ENCODE measurements around the gene ROR1.
"Not testable (repeated sequence)": the region's sequence is repeated elsewhere in the genome, so short reads cannot be mapped to it uniquely, and the experiment has no call there.

Gene ROR1

DNA sequence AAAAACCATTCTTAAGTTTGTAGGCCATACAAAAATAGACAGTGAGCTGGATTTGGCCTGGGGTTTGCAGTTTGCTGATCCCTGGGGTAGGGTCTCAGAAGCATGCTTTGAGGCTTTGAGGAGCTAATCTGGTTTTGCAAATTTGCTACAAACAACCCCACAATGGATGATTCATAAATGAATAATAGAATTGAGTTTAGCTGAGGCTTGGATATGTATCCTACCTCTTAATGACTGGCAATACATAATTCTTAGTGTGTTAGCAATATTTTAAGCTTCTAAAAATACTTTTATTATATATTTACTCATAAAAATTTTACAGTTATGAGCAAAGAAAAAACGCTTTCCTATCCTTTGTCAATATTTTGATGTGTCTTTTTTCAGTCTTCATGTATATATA lies 50.6 kb downstream of the ROR1 start:
- no peak for DNase-seq (ENCODE audit: low read depth in 2 of 2)

DNA sequence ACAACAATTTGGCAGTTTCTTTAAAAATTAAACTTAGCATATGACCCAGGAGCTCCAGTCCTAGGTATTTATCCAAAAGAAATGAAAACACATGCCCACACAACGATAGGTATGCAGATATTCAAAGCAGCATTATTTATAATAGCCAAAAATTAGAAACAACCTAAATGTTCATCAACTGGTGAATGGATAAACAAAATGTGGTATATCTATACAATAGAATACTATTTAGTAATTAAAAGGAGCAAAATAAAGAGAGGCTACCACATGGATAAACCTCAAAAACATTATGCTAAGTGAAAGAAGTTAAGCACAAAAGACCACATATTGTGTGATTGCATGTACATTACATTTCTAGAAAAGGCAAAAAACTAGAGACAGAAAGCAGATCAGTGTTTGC lies 51.3 kb downstream of the ROR1 start:
- DNase-seq (ENCODE audit: low read depth in 2 of 2), result no peak

DNA sequence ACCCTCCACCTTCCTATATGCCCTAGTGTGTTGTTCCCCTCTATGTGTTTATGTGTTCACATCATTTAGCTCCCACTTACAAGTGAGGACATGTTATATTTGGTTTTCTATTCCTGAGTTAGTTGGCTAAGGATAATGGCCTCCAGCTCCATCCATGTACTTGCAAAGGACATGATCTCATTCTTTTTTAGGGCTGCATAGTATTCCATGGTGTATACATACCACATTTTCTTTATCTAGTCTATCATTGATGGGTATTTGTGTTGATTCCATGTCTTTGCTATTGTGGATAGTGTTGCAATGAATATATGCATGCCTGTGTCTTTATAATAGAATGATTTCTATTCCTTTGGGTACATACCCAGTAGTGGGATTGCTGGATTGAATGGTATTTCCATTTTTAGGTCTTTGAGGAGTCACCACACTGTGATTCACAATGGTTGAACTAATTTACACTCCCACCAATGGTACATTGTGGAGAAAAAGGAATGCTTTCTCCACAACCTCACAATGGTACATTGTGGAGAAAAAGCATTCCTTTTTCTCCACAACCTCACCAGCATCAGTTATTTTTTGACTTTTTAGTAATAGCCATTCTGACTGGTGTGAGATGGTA lies 52.5 kb downstream of the ROR1 start:
- DNase-seq (ENCODE audit: low read depth in 2 of 2), result not testable (repeated sequence)

DNA sequence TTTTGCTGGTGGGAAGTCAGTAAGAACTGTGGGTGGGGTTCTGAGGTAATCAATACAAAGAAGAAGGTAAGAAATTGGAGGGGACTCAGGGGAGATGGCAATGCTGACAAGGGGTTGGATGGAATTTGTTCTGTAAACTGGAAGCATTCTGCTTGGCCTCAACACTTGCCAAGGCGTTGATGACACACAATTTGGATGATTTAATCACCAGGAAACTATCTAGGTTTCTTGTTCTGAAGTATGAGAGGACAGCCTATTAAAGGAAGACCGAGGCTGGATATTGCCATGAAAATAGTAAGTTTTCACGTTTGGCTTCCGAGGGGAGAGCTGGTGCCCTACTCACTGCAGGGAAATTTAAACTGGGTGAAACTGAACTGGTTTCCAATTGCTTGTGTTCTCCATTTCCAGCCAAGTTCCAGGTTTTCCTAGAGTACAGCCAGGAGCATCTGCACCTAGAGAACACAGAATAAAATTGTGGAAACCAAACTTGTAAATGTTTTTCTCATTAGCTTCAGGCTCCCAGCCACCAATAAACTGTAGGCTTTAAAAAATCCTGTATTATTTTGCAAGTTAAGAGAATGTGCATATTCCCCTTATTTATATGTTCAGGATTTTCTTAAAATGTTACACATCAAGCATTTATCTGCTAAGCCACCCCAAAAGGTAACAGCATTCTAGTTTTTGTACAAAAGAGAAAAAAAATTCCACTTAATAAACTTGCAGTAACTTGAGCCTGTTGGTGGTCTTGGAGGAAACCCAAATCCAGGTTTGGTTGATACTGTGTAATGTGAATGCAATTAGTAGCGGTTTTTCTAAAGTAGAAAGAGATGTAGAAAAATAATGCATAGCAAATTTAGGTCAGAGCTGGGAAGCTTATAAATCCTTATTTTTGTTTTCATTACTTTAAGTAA lies 53.8 kb downstream of the ROR1 start:
- DNase-seq (ENCODE audit: low read depth in 2 of 2), result no peak

DNA sequence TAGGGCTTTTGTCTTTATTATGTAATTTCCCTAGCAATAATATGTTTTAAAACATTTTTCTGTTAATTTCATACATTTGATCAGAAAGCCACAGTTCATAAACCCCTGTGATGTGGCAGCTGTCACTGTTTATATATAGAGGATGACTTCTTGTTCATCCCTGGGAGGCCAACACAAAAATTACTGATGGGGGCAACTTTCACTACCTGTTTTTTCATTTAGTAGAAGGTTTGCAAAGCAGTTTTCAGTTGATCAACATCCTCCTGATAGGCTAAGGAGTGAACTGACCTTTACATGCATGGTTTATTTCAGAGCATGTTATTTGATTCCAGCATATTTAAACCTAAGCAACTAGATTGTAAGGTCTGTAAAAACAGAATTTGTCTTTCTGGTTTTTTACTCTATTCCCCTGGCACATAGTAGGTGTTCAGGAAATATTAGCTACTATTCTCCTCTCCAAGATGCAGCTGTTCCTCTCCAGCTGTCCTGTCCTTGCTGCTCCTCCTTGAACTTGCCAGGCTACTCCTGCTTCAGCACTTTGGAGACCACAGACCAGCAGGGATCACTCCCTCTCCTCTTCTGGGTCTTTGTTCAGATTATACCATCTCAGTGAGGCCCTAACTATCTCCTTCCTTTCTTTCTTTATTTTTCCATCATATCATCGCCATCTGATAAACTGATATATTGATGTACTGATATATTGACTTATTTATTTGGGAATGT lies 54.7 kb downstream of the ROR1 start:
- no peak for DNase-seq (ENCODE audit: low read depth in 2 of 2)

DNA sequence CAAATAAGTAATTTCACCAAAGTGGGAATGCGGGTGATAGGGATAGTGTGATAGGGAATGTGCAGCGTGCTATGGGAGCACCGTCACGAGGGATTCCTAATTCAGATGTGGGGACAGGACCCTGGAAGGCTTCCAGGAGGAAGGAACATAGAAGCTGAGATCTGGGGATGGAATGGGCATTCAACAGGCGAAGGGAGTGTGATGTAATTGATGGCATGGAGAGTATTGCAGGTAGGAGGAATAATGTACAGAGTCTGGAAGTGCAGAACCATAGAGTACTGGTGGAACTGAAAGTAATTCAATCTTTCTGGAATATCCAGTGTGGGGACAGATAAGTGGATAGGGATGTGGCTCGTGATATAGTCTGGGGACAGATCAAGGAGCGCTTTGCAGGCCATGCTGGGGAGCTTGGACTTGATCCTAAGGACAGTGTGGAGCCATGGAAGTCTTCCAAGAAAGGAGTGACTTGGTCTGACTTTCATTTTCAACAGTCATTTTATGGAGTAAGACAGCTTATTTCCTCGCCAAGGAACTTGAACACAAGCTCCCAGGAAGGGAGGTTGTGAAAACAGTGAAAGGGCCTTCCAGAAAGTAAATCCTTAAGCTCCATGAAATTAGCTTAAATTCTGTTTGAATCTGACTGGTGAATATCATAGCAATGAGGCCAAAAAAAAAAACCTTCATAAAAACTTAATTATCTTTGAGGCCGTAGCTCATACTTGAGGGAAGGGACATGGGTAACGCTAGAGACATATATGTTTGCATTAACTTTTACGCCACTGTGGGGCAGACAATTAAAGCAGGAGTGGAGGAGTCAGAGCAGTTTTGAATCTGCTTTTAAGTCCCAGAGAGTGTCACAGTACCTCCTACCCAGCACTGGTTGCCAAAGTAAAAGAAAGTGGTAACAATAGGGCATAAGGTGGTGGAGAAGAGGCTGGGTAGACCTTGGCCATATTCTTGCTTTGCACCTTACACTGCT lies 55.8 kb downstream of the ROR1 start:
- no peak for DNase-seq (ENCODE audit: low read depth in 2 of 2)

DNA sequence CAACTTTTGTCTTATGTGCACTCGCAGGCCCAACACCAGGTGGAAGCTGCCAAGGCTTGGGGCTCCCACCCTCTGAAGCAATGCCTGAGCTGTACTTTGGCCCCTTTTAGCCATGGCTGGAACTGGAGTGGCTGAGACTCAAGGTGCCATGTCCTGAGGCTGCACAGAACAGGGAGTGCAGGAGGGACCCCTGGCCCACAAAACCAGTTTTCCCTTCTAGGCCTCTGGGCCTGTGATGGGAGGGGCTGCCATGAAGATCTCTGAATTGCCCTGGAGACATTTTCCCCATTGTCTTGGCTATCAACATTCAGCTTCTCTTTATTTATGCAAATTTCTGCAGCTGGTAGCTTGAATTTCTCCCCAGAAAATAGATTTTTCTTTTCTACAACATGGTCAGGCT lies 57.6 kb downstream of the ROR1 start:
- DNase-seq (ENCODE audit: low read depth in 2 of 2), result no peak

DNA sequence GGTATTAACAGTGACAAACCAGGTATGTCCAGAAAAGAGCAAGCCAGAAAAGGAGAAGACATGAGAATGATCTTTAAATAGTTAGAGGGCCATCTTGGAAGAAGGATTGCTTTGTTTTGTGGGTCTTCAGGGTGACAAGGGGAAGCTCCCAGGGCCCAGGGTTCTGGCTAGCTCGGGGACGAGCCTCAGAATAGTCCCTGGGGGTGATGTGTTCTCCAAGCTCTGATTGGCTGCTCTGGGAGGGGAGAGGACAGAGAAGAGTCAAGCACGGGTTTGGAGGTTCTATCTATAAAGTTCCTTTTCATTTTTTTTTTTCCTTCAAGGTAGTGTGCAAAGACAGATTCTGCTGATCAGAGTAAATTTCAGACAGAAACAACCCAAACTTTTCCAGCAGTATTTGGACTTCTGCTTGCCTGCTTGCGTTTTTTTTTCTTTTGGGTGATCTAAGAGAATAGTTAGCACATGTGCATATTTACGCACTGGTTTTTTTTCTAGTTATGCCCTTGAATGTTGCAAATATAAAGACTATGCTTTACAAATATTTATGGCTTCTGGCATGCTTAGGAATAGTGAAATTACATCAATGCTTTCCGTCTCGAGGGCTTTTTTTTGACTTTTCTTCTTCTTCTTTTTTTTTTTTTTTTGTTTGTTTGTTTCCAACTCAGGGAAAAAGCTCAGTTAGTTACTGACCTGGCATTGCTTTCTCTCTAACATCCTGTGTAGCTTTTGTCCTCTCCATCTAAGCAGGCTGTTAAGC lies 59.7 kb downstream of the ROR1 start:
- no peak for DNase-seq (ENCODE audit: low read depth in 2 of 2)

DNA sequence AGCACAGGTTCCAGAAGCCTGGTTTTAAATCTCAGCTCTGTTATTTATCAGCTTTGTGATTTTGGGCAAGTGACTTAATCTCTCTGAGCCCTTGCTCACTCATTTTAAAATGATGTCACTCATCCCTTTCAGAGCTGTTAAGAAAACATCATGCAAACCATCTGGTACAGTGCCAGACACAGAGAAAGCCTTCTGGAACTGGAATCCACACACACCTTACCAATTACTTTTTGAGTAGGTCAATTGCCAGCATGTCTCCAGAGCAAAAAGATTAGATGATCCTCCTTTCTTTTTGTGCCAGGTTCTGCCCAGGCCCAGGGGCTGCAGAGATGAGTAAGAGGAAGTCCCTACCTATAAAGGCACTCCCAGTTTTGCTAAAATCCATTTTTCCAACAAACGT lies 61.3 kb downstream of the ROR1 start:
- no peak for DNase-seq (ENCODE audit: low read depth in 2 of 2)

DNA sequence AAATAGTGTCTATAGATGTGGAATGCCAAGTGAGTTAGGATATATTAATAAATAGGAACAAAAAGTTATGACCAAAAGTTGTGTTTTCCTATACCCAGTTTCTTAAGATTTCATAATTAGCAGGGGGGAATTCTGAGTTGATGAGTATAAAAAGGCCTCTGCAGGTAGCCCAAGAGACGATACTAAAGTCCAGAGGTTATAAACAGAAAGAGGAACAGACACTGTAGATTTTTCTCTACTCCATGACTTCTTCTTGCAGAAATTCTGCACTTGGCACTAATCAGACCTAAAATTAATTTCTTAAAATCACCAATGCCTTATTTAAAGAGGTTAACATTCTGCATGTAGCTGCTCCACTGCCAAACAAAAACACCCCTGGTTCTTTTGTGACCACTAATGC lies 62.6 kb downstream of the ROR1 start:
- DNase-seq (ENCODE audit: low read depth in 2 of 2), result no peak

DNA sequence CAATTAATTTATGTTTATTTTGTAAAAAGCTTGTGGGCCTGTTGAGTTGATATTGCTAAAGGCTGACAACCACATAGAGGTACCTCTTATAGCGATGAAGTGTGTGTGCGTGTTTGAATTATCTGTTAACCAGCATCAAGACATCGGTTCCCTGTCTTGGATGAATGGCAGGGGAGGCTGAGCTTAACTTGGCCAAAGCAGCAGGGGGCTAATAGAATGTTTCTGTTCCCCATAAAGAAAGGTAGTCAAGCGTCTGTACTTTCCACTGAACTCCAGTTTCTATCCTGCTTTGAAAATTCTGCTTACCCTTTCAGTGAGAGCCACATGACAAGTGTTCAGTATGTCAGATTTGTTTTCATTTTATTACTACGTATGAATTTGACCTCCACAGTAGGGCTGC lies 63.0 kb downstream of the ROR1 start:
- no peak for DNase-seq (ENCODE audit: low read depth in 2 of 2)

DNA sequence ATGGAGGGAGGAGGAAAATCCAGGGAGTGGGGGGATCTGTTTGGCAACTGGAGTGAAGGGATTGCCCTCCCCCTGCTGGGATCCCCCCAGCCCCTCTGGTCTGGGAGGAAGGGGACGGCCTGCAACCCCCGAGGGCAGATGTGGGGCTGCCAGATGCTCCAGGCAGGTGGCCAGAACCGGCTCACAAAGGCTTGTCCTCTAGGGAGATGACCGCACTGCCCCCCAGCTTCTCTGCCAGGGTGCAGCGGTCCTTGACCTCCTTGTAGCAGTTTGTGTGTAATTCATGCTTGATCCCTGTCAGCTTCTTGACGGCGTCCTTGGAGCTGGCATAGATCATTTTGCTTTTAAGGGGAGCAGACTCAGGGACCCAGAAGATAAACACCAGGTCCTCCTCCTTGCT lies 69.2 kb downstream of the ROR1 start:
- no peak for DNase-seq (ENCODE audit: low read depth in 2 of 2)

DNA sequence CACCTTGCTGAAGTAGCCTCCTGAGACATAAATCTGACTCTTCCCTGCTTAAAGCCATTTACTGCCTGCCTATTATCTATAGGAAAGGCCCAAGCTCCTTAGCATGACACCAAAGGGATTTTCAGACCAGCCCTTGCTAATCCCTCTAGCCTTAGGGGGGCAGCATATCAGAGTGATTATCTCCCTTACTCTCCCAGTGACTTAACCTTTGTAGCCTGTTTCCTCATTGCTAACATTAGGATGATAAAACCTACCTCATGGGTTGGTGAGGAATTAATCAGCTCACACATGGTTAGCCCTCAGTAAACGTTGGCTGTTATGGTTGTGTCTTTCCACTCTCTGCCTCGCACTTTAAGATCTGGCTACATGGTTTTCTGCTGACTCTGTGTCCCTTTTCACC lies 70.1 kb downstream of the ROR1 start:
- DNase-seq (ENCODE audit: low read depth in 2 of 2), result no peak

DNA sequence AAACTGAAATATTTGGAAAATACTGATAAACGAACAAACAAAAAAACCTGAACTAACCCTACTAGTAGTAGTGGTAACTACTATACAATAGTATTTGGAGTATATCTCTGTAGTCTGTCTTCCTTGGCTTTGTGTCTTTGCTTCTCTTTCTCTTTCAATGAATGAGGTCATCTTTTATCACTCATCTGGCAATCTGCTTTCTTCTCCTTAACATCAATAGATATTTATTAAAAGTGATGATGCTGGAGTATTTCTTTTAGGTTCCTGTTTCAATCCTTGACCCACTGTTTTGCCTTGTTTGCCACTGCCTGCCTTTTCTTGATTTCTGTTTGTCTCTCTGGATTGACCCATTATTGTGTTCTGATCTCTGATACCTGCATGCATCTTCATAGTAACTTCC lies 71.5 kb downstream of the ROR1 start:
- no peak for DNase-seq (ENCODE audit: low read depth in 2 of 2)

DNA sequence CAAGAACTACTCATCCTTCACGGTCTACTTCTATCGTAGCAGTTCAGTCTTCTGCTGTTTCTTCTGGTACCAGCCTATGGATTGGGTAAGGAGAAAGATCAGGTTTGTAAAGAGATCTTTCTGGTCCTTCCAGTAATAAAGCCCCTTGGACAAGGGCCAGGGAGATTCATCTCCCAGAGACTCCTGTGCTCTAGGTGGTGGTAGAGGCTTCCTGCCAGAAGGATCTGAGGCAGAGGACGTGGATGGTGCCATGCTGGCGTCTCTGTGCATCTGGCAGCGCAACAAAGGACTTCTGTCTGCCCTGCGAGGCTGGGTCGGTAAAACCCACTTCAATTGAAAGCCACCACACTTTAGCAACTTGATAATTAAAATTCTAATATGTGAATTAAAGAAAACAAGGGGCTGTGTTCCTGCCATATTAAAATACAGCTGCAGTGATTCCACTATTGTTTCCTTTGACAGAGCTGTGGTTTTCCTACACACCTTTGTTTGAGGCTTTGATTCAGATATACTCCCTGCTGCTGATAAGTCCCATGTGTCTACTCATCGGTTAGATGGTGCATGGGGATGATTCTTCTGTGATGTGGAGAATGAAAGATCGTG lies 73.6 kb downstream of the ROR1 start:
- DNase-seq (ENCODE audit: low read depth in 2 of 2), result no peak

DNA sequence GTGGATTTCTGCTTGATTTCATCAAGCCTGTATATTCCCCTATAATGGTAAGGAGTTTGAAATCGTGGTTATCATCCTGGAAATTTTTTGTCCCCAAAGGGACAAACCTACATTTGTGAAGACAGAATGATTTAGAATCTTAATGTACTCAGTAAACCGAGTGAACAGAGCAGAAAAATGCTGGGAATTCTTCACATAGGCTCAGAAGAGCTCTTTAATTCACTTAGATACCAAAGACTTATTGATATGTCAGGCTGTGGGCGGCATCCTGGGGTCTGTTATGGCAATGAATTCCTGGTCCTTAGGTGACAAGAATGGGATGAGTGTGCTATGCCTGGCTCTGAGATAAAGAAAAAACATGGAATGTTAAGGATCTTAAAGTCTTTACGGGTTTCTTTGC lies 74.9 kb downstream of the ROR1 start:
- no peak for DNase-seq (ENCODE audit: low read depth in 2 of 2)

DNA sequence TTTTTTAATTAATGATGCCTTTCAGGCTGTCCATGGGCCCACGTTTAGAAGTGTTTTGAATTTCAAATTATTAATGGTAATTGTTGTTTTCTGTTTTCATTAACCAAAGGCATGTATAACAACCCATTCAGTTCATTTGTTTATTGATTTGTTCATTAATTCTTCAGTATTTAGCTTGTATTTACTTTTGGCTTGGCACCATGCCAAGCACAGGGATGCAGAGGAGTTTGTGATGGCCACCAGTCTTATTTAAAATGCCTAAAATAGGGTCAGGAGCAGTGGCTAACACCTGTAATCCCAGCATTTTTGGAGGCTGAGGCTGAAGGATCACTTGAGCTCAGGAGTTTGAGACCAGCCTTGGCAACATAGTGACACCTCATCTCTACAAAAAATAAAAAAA lies 75.3 kb downstream of the ROR1 start:
- DNase-seq (ENCODE audit: low read depth in 2 of 2), result no peak

DNA sequence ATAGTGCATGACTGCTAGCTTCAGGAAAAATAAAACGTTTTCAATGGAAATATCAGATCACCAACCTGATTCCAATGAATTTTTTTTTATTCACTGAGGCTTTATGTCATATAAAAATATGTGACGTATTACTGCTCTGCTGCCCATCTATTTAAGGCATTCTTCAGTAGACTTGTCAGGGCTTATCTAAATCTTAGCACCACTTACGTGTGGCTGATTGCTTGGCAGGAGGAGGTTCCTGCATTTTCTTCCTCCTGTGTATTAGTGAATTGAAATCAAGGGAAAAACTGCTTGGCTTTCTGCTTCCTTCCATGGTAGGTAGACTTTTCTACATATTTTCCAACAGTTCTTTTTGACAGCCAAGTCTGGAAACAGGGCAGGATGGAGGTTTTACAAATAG lies 80.3 kb downstream of the ROR1 start:
- DNase-seq (ENCODE audit: low read depth in 2 of 2), result no peak

DNA sequence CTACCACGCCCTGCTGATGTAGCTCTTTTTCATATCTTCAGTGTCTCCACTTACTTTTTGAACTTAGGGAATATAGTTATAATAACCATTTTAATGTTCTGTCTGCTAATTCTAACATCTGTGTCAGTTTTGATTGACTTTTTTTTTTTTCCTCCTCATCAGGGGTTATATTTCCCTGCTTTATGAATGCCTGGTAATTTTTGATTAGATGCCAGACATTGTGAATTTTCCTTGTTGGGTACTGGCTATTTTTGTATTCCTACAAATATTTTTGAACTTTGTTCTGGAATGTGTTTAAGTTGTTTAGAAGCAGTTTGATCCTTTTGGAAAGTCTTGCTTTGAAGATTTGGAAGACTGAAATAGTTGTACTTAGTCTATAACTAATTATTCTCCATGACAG lies 82.1 kb downstream of the ROR1 start:
- no peak for DNase-seq (ENCODE audit: low read depth in 2 of 2)

DNA sequence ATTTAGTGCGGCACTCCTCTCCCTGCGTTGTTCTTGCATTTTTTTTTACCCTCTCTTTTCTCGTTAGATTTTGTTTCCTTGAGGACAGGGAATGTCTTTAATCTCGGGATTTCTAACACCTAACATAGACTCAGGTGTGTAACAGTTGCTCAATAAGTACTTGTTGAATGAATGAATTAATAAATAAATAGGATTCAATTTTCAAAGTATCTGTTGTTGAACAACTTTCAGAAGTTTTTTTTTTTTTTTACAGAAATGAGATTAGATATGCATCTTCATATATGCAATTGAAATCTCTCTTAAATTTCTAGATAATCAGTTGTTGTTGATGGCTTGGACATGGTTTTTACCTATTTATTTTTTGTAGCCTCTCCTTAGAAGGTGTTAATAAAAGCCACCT lies 83.1 kb downstream of the ROR1 start:
- DNase-seq (ENCODE audit: low read depth in 2 of 2), result no peak

DNA sequence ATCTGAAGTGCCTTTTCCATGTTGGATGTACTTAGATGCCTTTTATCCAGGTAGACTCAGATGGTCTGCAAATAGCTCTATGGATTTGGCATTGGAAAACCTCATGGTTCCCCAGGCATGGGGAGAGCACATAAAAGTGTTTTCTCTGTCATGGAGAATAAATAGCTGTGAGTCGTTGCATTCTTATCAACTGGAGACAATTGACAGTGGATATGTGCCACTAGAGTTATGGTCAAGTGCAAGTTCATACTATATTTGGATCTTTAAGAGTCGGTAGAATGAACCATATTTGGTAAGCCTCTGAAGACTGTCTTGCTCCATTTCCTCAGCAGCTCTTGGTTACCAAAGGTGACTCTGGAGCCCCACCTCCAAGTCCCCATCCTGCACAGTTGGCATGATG lies 83.7 kb downstream of the ROR1 start:
- DNase-seq (ENCODE audit: low read depth in 2 of 2), result no peak

Data from stimulated activated CD8-positive, alpha-beta memory T cell treated with anti-CD3 and anti-CD28 coated beads, Interleukin-15, amount 100 ng/mL, for 4 hours (primary cell).